WTC11 (cell line): Measurements from ENCODE around the gene EPHA4. TPM values are rescaled to one million over a fixed set of nuclear protein-coding genes. Genes with fewer than 3 reads are reported as not detected.

Experiments used
- FOXJ3 ChIP-seq: sonication (generic); formaldehyde crosslinking; IDR thresholded peaks from 2 replicates; pipeline ENCODE4 v1.9.0; 2021; ENCODE audit warnings: missing genetic modification reagents, mild to moderate bottlenecking, borderline replicate concordance
- SP1 ChIP-seq: sonication (generic); formaldehyde crosslinking; conservative IDR thresholded peaks from 2 replicates; pipeline ENCODE4 v1.8.1; 2022; ENCODE audit warnings: missing genetic modification reagents
- total RNA-seq: library from RNA; stranded (reverse); gene quantifications from 3 replicates; pipeline ENCODE4 v1.2.3, GENCODE V29; 2021
- TF ChIP-seq, protein P1 (sequence below): fragments of 250-450 bp; sonication (Bioruptor Pico); IDR thresholded peaks from 2 replicates; pipeline ENCODE4 v1.9.0; 2021; ENCODE audit warnings: mild to moderate bottlenecking, borderline replicate concordance
- TF ChIP-seq, protein P2 (sequence below): fragments of 250-450 bp; sonication (Bioruptor Pico); IDR thresholded peaks from 2 replicates; pipeline ENCODE4 v1.8.0; 2021; ENCODE audit warnings: mild to moderate bottlenecking

EPHA4 gene
- total RNA-seq, 1 experiment from 2014 or later = 11.0 TPM

- TF ChIP-seq, protein P1, sequence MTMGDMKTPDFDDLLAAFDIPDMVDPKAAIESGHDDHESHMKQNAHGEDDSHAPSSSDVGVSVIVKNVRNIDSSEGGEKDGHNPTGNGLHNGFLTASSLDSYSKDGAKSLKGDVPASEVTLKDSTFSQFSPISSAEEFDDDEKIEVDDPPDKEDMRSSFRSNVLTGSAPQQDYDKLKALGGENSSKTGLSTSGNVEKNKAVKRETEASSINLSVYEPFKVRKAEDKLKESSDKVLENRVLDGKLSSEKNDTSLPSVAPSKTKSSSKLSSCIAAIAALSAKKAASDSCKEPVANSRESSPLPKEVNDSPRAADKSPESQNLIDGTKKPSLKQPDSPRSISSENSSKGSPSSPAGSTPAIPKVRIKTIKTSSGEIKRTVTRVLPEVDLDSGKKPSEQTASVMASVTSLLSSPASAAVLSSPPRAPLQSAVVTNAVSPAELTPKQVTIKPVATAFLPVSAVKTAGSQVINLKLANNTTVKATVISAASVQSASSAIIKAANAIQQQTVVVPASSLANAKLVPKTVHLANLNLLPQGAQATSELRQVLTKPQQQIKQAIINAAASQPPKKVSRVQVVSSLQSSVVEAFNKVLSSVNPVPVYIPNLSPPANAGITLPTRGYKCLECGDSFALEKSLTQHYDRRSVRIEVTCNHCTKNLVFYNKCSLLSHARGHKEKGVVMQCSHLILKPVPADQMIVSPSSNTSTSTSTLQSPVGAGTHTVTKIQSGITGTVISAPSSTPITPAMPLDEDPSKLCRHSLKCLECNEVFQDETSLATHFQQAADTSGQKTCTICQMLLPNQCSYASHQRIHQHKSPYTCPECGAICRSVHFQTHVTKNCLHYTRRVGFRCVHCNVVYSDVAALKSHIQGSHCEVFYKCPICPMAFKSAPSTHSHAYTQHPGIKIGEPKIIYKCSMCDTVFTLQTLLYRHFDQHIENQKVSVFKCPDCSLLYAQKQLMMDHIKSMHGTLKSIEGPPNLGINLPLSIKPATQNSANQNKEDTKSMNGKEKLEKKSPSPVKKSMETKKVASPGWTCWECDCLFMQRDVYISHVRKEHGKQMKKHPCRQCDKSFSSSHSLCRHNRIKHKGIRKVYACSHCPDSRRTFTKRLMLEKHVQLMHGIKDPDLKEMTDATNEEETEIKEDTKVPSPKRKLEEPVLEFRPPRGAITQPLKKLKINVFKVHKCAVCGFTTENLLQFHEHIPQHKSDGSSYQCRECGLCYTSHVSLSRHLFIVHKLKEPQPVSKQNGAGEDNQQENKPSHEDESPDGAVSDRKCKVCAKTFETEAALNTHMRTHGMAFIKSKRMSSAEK (CRISPR knock-in tag) = no peak
- TF ChIP-seq SP1 (CRISPR knock-in tag) (no peak), FOXJ3 (CRISPR knock-in tag) (no peak)
- TF ChIP-seq, protein P2, sequence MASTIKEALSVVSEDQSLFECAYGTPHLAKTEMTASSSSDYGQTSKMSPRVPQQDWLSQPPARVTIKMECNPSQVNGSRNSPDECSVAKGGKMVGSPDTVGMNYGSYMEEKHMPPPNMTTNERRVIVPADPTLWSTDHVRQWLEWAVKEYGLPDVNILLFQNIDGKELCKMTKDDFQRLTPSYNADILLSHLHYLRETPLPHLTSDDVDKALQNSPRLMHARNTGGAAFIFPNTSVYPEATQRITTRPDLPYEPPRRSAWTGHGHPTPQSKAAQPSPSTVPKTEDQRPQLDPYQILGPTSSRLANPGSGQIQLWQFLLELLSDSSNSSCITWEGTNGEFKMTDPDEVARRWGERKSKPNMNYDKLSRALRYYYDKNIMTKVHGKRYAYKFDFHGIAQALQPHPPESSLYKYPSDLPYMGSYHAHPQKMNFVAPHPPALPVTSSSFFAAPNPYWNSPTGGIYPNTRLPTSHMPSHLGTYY (CRISPR knock-in tag) = no peak
- TF ChIP-seq, all 79 proteins: peak for 0
Measured at GRCh38 chr2:221370076-221370856, 201.8 kb downstream of the EPHA4 start (continued).
